ENCODE results near the gene GDPD2.
A peak's percentile ranks its signal among the peaks of the same experiment; 100 is the strongest.
"Not testable (repeated sequence)": the region's sequence is repeated elsewhere in the genome, so short reads cannot be mapped to it uniquely, and the experiment has no call there.

The GDPD2 gene, protein sequence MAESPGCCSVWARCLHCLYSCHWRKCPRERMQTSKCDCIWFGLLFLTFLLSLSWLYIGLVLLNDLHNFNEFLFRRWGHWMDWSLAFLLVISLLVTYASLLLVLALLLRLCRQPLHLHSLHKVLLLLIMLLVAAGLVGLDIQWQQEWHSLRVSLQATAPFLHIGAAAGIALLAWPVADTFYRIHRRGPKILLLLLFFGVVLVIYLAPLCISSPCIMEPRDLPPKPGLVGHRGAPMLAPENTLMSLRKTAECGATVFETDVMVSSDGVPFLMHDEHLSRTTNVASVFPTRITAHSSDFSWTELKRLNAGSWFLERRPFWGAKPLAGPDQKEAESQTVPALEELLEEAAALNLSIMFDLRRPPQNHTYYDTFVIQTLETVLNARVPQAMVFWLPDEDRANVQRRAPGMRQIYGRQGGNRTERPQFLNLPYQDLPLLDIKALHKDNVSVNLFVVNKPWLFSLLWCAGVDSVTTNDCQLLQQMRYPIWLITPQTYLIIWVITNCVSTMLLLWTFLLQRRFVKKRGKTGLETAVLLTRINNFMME

DNA sequence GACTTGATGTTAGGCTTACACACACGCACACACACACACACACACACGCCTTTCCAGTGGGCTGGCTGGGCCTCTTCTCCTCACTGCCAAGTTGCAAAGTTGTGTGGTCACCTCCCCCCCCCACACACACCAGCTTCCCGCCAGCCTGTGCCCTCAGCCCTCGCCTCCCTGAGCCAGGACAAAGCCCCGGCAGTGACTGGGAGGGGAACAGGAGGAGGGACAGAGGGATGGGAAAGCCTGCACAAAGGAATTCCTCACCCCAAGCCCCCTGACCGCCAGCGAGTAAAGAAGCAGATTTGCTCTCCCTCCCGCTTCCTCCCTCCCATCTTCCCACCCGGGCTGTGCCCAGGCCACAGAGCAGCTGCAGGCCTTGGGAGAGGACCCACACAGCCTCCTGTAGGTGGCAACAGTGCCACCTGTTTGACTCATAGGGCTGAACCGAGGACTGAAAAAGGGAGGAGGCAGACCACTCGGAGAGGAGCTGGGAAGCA is at the start of gene GDPD2:
TSS of gene GDPD2 (plus strand) at position 464 of the 491 bp plus-strand sequence. CDS start 1,671 bp downstream, outside the sequence.
- DNase-seq: no peak

DNA sequence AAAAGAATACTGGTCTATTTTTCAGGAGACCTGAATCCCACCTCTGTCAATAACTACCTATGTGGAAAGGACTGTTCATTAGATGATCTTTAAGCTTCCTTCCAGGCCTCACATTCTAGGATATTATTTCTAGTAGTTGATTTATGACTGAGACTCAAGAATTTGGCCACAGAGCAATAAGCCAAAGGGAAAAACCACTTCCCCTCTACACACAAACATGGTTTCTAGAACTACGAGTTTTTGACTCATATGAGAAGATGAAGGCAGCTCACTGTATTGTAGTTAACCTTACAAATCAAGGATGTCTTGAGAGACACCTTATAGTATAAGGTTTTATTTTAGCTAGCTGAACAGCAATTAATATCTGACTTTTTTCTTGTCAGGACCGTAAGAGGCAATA is 36.9 kb upstream of the GDPD2 start:
- no peak for DNase-seq

DNA sequence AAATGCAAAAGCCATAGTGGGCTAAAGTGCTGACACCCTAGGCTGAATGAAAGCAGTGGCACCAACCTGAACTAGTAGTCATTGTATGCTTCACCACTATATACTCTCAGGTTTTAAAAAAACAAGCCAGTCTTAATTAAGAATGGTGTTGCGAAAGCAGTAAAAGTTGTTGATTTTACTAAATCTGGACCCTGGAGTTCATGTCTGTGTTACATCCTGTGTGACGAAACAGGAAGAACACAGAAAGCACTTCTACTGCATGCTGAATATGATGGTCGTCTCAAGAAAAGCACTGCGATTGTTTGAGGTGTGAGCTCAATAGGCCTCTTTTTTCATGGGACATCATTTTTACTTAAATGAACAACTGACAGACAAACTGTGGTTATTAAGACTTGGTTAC is 24.2 kb upstream of the GDPD2 start:
- no peak for DNase-seq

DNA sequence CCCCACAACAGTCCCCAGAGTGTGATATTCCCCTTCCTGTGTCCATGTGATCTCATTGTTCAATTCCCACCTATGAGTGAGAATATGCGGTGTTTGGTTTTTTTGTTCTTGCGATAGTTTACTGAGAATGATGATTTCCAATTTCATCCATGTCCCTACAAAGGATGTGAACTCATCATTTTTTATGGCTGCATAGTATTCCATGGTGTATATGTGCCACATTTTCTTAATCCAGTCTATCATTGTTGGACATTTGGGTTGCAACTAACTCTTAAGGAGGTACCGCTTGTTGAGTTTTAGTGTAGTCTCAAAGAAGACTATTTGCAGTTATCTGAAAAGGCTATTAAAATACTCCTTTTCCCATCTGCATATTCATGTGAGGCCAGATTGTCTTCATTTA is 22.9 kb upstream of the GDPD2 start:
- not testable (repeated sequence) for DNase-seq

DNA sequence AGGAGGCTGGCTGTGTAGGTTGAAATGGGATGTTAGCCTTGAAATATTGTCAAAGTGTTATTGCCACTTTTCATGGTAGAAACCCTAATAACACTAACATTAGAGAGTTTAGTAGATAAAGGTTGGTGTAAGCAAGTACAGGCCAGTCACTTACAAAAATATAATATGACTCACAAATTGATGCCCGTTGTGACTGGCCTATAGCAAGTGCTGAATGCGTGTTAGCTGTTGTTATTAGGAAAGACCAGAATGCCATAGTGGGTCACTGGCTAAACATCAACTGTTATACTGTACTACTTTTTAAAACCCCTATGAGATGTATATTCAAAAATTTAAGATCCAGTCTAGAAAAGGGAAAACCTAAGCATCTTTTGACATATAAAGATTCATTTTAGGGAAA is 20.4 kb upstream of the GDPD2 start:
- DNase-seq: no peak

DNA sequence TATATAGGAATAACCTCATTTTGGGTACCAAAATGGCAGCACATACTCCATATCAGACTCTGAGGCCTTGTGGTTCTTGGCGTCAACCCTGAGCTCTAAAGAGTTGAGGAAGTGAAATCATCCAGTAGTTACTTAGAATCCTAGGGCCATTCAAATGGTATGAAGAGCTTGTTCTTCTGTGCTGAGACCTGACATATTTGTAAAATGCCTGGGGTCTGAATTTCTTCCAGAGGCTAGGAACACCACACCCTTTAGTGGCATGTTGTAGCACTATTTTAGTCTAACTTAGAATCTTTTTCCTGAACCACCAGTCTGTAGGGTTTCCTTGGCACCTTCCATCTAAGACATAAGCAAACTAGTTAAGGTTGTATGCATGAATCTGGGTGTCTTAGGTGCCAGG is 18.1 kb upstream of the GDPD2 start:
- no peak for DNase-seq

DNA sequence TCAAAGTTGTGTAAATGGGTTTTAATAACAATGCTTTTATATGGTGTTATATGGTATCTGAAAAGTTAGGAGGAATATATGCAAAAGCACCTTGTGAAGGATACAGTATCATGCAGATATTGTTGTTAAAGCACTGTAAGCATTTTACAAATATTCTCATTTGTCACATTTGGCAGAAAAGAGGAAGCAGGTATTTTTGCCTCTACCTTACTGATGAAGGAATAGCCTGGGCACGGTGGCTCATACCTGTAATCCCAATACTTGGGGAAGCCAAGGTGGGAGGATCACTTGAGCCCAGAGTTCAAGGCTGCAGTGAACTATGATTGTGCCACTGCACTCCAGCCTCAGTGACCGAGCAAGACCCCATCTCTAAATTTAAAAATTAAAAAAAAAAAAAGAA is 12.2 kb upstream of the GDPD2 start:
- no peak for DNase-seq

DNA sequence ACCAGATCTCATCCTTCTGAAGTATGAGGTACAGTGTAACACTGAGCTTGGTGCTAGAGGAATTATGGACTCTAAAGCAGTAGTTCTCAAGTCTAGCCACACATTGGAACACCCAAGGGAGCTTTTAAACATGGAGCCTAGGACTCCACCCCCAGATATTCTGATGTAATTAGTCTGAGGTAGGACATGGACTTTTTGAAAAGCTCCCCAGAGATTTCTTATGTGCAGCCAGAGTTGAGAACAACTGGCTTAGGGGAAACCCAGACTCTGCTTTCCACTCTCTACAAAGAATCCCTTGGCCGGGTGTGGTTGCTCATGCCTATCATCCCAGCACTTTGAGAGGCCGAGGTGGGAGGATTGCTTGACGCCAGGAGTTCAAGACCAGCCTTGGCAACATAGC is 11.6 kb upstream of the GDPD2 start:
- no peak for DNase-seq

DNA sequence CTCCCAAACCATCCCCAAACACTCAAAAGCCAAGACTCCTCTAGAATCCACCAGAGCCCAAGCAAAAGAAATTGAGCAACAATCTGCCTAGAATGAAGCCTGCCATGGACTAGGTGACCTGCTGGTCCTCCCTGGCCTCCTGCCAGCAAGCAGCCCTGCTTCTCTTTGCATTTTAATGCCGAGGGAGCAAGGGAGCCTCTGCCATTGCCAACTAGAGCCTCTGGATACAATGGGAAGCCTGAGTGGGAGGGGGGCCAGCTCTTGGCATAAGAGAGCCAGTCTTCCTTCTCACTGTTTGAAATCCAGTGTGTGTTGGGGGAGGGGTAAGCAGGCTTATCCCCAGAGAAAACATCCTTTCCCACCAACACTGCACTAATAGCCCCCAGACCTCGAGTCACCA is 1.5 kb upstream of the GDPD2 start:
- no peak for DNase-seq

DNA sequence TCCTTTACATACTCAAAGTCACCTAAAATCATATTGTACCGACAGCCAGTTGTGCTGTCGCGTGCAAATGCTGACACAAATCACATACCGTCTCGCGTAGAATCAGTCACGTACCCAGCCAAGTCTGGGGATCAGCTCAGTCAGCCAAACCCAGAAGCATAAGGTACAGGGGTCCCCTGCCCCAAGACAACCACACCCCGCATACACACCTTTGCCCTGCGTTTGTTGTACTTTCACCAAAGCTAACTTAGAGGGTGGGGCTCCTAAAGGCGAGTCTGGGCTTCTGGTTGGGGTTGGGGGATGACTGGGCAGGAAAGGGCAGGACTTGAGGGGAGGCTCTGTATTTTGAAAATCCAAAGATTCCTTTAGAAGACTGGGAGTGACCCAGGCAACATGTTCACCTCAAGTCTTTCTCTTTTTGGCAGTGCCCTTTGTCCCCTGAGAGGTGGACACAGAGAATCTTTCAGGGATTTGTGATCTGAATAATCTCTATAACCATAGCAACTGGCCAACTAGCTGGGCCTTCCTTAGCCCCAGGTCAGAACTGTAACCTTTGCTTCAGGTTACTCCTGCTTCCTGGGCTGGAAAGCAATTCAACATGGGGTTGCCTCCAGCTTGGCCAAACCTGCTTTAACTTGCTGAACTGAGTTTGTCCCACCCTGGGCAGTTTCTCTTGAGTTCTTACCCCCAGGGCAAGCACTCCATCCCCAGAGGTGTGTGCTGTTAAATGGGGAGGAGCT is 992 bp downstream of the GDPD2 start:
- DNase-seq: no peak

DNA sequence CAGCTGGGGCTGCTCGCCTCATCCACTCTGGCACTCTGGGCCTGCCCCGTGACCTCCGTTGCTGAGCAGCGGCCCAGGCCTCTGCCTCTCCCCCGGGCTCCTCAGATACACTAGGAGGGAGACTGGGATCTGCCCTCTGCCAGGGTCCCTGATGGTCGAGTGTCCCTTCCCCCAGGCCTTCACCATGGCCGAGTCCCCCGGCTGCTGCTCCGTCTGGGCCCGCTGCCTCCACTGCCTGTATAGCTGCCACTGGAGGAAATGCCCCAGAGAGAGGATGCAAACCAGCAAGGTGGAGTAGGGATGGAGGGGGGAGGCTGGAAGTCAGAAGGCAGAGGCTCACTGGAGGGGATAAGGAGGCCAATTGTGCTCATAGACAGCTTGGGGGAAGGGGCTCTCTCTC is 1.7 kb downstream of the GDPD2 start:
- DNase-seq: no peak

DNA sequence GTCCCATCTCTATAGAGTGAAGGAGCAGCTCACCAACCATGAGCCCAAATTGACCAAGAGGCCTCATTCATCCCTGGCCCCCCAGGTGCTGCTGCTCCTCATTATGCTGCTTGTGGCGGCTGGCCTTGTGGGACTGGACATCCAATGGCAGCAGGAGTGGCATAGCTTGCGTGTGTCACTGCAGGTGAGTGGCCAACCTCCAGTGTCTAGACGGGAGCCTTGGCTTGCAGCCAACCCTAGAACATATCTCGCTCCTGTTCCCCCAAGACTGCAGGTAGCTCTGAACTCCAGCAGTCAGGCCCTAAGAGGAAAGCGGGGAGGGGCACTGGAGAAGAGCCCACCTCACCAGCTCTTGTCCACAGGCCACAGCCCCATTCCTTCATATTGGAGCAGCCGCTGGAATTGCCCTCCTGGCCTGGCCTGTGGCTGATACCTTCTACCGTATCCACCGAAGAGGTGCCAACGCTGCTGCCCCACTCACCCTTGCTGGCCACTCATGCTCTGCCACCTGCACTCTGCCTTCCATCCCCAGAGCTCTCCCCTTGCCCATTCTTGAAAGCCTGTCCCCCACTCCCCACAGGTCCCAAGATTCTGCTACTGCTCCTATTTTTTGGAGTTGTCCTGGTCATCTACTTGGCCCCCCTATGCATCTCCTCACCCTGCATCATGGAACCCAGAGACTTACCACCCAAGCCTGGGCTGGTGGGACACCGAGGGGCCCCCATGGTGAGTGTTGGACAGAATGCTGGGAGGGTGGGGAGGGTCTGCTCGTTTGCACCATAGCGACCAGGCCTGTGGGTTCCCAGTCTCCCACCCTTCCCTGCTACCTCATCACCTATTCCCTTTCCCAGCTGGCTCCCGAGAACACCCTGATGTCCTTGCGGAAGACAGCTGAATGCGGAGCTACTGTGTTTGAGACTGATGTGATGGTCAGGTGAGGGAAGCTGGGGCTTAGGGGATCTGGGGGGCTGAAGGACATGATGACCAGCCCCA is 3.5 kb downstream of the GDPD2 start:
- no peak for DNase-seq

DNA sequence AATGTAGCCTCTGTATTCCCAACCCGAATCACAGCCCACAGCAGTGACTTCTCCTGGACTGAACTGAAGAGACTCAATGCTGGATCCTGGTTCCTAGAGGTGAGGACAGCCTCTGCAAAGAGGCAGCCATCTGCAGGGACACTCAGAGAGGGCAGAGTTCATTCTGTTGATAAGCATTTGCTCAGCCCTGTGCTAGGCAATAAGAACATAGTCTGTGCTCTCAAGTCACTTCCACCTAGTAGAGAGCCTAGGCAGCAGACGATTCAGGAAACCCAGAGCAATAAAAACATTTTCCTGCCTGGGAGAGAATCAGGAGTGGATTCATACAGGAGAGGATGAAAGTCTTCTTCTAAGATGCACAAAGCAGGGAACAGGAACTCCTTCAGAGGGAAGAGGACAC is 4.3 kb downstream of the GDPD2 start:
- DNase-seq: no peak

DNA sequence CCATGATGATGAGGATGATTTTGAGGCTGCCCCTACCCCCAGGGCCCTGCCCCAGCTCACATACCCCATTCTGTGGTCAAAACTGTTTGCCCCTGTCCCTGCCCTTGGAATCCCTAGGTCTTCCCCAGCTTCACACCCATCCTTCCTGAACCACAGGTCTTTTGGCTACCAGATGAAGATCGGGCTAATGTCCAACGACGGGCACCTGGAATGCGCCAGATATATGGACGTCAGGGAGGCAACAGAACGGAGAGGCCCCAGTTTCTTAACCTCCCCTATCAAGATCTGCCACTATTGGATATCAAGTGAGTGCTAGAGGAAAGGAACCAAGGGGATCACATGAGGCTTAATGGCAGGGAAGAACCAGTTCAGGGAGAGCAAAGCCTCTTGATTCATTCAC is 6.6 kb downstream of the GDPD2 start:
- no peak for DNase-seq

DNA sequence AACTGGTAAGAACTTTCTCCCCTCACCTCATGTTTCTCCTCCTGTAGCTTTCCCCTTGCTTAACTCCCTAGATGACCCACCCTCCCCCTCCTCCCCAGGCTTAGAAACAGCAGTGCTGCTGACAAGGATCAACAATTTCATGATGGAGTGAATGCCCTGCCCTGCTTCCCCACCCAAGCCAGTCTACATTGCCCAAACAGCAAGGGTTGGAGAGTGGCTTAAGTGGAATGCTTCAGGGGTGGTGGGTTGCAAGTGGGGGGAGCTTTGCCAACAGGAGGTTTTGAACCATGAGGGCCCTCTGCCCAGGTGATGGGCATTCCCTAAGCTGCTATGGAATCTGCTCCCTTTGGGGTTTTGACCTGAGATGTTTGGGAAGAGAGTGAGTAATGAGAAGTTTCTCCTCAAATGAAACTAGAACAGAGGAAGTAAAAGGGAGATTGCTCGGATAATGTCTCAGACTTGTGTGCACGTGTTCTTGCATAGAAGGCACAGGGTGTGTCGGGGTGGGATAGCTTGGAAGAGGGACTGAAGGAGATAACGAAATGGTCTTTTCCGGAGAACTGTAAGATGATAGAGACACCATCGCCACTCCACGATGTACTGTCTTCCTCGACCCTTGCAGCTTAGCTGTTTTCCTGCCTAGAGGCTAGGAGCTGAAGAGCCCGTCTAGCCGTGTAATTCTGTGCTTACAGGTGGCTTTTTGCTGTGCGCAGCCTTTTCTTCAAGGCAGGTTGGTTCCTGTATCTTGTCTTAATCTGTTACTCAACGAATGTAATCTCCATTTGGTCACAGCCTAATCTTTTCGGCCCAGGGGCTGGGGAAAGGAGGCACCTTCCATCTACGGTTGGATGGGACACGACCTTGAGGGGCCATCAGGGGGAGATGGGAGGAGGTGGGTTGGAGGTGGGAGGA is 10.1 kb downstream of the GDPD2 start:
- no peak for DNase-seq

DNA sequence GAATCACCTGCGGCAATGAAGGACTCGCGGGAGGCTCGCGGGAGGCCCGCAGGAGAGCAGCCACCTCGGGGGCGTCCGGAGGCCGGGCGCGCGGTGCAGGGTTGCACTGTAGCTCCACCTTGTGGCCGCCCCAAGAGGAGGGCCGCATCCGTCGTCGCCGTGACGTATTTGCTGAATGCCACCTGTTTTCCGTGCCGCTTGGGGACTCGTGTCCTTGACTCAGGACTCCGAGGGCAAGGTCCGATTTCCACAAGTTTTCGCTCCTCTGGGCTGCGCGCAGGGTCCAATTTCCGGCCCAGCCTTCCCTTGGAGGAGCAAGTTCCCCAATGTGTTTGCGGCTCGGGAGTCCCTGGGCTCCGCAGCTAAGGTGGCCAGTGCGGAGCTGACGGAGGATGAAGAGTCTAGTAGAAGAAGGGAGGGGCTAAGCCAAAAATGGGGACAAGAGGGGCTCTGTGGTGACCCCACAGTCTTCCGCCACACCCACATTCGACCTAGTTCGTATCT is 10.8 kb downstream of the GDPD2 start:
- peak; percentile 74 for DNase-seq

DNA sequence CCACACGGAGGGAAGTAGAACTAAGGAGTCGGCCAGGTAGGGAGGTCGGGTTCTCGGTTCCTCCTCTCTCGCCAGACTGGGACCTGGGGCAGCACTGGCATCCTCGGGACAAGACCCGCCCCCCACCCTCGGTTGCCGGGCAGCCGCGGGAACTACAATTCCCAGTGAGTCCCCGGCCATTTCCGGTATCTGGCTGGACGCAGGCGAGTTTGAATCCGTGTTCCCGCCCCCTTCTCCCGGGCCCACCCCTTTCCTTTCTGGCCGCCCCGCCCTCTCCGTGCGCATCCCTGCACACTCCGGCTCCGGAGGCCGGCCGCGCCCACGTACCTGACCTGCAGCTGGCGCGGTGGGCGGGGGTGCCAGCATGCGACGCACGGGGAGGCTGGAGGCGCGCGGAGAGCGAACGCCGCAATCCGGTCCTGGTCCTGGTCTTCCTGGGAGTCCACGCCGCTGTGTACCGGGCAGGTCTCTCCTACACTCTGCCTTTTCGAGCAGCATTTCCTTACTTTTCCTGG is 11.3 kb downstream of the GDPD2 start:
- peak; percentile 54 for DNase-seq

DNA sequence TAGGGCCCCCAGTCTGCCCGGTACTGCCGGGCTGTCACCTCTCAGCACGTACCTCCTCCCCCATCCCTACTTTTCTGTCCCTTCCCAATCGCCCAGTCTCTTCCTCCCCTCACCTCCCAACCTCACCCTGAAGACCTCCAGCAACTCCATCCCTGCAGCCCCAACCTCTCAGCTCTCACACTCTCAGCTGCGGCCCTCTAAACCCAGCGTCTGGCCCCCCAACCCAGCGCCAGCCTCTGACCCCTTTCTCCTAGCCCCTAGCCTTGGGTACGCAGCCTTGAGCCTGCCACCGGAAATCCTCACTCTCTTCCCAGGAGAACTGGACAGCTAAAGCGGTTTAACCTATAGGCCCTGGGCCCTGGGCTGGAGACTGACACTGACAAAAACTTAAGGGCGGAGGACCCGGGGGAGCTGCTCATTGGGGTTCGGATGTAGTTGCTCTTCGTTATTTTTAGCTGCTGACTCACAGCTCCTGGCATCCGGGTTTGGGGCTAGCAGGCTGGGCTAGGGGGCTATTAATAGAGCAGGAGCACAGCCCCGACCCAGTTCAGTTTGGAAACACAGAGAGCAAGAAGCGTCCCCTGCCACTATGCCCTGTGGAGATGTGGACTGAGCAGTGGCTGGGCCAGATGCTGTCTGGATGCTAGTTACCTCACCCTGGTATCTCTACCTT is 11.9 kb downstream of the GDPD2 start:
- DNase-seq: no peak

DNA sequence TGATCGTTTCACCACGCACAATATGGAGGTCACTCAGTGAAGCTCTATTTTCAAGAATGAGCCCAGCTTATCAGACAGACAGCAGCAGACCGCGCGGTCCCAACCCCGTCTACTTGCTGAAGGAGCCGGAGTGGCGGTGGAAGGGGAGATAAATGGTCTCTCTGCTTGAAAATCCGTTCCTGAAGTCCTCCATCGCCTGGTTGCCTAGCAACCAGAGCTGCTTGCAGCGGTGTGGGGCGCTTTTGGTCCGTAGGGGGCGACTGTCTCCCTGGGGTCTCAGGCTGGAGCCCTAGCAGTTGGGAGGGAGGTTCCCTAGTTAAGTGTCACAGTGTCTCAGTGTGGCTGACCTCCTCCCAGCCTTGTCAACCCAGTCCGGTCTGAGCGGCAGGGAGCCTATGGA is 13.2 kb downstream of the GDPD2 start:
- DNase-seq: no peak

DNA sequence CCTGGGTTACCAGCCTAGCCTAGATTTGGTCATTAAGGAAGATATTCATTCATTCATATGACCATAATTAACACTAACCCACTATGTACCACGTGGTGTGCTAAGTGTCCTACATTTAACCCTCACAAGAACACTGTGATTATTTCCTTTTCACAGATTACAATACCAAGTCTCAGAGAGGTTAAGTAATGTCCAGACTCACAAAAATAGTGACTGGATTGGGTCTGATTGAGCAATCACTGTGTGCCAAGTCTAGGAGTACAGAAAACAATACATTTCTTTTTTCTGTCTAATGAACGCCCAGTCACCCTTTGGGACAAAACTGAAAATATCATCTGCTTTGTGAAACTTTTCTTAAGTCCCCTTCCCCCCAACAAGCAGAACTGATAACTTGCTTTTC is 13.9 kb downstream of the GDPD2 start:
- no peak for DNase-seq

Measured in activated CD4-positive, CD25-positive, alpha-beta regulatory T cell treated with anti-CD3 and anti-CD28 coated beads, Interleukin-2, amount 50 U/mL, for 72 hours (primary cell).